Gastrocnemius medialis (tissue), 4 donors: ENCODE data around the gene AASS.

ENCODE experiments used
- POLR2A ChIP-seq, 2 donors: fragments of 450-650 bp; IDR thresholded peaks; one replicate each; pipeline ENCODE4 v1.6.1; 2017; ENCODE audit warnings: antibody characterized with exemption in 2 of 2, mild to moderate bottlenecking in 2 of 2, moderate library complexity in 2 of 2
- TF ChIP-seq, protein P1 (sequence below), 5 experiments: fragments of 450-650 bp in 3 of 5; fragments of 200-600 bp in 2 of 5; sonication (generic) in 2 of 5; IDR thresholded peaks in 4 of 5; conservative IDR thresholded peaks in 1 of 5; 1 replicate in 4 of 5; 2 replicates in 1 of 5; pipeline ENCODE4 v1.5.1; 2016 to 2019; ENCODE audit warnings: antibody characterized with exemption in 5 of 5, mild to moderate bottlenecking in 3 of 5, moderate library complexity in 3 of 5

DNA sequence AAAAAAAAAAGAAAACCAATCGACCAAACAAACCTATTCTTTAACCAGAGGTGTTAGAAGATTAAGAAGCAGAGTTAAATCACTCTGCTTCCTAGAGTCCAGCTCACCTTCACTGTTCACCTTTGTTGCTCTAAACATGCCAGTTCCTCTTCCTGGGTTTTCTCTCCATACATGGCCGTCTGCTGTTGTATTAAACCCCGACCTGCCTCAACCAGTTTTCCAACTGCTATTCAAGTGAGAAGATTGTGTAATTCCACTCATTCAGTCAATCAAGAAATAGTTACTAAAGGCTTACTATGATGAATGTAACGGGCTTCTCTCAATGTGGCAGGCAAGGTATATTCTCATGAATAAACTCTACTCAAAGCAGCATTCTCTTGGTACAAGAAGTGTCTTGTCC, 8.8 kb downstream of the AASS start:
- TF ChIP-seq, protein P1, sequence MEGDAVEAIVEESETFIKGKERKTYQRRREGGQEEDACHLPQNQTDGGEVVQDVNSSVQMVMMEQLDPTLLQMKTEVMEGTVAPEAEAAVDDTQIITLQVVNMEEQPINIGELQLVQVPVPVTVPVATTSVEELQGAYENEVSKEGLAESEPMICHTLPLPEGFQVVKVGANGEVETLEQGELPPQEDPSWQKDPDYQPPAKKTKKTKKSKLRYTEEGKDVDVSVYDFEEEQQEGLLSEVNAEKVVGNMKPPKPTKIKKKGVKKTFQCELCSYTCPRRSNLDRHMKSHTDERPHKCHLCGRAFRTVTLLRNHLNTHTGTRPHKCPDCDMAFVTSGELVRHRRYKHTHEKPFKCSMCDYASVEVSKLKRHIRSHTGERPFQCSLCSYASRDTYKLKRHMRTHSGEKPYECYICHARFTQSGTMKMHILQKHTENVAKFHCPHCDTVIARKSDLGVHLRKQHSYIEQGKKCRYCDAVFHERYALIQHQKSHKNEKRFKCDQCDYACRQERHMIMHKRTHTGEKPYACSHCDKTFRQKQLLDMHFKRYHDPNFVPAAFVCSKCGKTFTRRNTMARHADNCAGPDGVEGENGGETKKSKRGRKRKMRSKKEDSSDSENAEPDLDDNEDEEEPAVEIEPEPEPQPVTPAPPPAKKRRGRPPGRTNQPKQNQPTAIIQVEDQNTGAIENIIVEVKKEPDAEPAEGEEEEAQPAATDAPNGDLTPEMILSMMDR (IDR thresholded peaks at IDR 0.05 in 4 of 5, conservative IDR thresholded peaks at IDR 0.05 in 1 of 5) = no peak
- TF ChIP-seq POLR2A (IDR thresholded peaks at IDR 0.05) = no peak
